ENCODE measurements around the gene HOXD4. TPM values are rescaled to one million over a fixed set of nuclear protein-coding genes. Genes with fewer than 3 reads are reported as not detected.

Gene HOXD4
- total and polyA plus RNA-seq, 8 donors, result 0.17 to 0.99 (median 0.68) TPM

- Histone ChIP-seq H3K9me3 (no peaks in the 10 kb centered on the region), H3K4me1 (peaks cover 0 to 21% of the 10 kb centered on the region in 2 donors), H3K36me3 (no peaks in the 10 kb centered on the region), H3K4me3 (peak within 1 kb of the TSS in 1 of 2 donors; percentile 15), H3K27me3 (peaks cover 98 to 100% of the 10 kb centered on the region in 2 donors), H3K27ac (no peak within 1 kb of the TSS)
- no peak for TF ChIP-seq CTCF (IDR thresholded peaks at IDR 0.05)
- intact Hi-C loops (cut with DNase I), result no loop called here
- peak in 1 of 4 donors; percentile 71 for DNase-seq
- ATAC-seq, result peak; percentile 42
These were observed 44.5 kb upstream of the HOXD4 start, which contains the start of gene HOXD11 for GRCh38 chr2:176106581-176107539. Gene HOXD11, plus strand, starts transcription at chr2:176107280. Its CDS starts 76 bp downstream, at chr2:176107356.

GRCh38 chr2:176107731-176108181 is 43.6 kb upstream of the HOXD4 start:
- Histone ChIP-seq H3K4me3 (no peak overlapping the region), H3K27me3 (peaks cover 98 to 100% of the 10 kb centered on the region in 2 donors), H3K27ac (no peak overlapping the region), H3K9me3 (no peaks in the 10 kb centered on the region), H3K36me3 (no peaks in the 10 kb centered on the region), H3K4me1 (peaks cover 0 to 21% of the 10 kb centered on the region in 2 donors)
- ATAC-seq (no peak), DNase-seq (no peak)
- no peak for TF ChIP-seq CTCF (IDR thresholded peaks at IDR 0.05)
- intact Hi-C loops (cut with DNase I), result no loop called here

- H3K4me3 ChIP-seq, result no peak overlapping the region
- peaks cover 0 to 18% of the 10 kb centered on the region in 2 donors for H3K4me1 ChIP-seq
- H3K27me3 ChIP-seq, result peaks cover 98 to 100% of the 10 kb centered on the region in 2 donors
- DNase-seq (no peak), ATAC-seq (no peak)
- no peak for TF ChIP-seq CTCF (IDR thresholded peaks at IDR 0.05)
- H3K36me3 ChIP-seq, result no peaks in the 10 kb centered on the region
- H3K27ac ChIP-seq, result no peak overlapping the region
- no peaks in the 10 kb centered on the region for H3K9me3 ChIP-seq
- intact Hi-C loops (cut with DNase I), result no loop called here
These were observed 42.0 kb upstream of the HOXD4 start for GRCh38 chr2:176109192-176109901.

- H3K4me1 ChIP-seq, result peaks cover 0 to 12% of the 10 kb centered on the region in 2 donors
- TF ChIP-seq CTCF (IDR thresholded peaks at IDR 0.05), result no peak
- H3K4me3 ChIP-seq, result no peak overlapping the region
- peaks cover 98 to 100% of the 10 kb centered on the region in 2 donors for H3K27me3 ChIP-seq
- no peak for DNase-seq
- no peaks in the 10 kb centered on the region for H3K9me3 ChIP-seq
- intact Hi-C loops (cut with DNase I), result no loop called here
- no peaks in the 10 kb centered on the region for H3K36me3 ChIP-seq
- H3K27ac ChIP-seq, result no peak overlapping the region
- no peak for ATAC-seq
These were observed 41.4 kb upstream of the HOXD4 start for GRCh38 chr2:176109946-176110345.
